Endometrial microvascular endothelial cells (primary cell): ENCODE data around the gene MIPEP. TPM values are rescaled to one million over a fixed set of nuclear protein-coding genes. Genes with fewer than 3 reads are reported as not detected.

Experiments
- in situ Hi-C: cut with HindIII; loops from 2 replicates; pipeline ENCODE4 v1.10.0; 2017; ENCODE audit warnings: low sequenced_read_pairs, low pct_unique_long_range_greater_than_20kb; ENCODE audit errors: inconsistent ontology term
- total RNA-seq: library from RNA; depleted of rRNA; stranded (reverse); fragments of >200 nt; gene quantifications from one replicate; pipeline ENCODE4 v1.2.3, GENCODE V29; 2015; ENCODE audit errors: inconsistent ontology term

The MIPEP gene
- total RNA-seq, 1 donor from 2014 or later, result 40.5 TPM

DNA sequence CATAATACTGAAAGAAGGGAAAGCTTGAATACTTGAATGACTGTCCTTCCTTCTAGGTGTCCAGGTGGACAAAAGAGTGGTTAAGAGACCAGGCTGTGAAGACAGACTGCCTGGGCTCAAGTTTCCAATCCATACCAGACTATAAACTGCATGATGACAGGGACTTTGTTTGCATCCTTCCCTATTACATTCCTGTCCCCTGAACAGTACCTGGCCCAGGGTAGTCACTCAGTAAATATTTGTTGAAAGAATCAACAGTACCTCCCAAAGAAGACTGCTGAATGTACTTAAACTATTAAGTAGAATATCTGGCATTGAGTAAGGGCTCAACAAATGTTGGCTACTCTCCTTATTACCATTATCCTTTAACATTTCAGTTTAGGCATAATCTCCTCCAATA is 29.7 kb downstream of the MIPEP start:
- in situ Hi-C loops, result no loop called here

DNA sequence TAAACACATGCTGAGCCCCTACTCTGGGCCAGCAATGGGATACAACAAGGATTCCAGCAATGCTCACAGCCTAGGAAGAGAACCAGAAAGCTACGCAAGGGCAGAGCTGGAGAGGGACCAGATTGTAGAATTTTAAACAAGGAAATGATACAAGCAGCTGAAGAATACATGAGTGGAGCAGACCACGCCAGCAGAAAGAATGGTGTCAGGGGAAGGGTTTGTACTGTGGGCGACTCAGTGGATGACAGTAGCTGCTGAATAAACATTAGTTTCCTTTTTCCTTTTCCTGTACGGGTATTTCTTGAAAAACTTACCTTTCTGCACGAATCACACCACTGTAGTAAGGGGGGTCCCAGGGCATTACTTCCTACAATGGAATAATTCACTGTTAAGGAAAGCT is 30.7 kb downstream of the MIPEP start:
- in situ Hi-C loops, result no loop called here

DNA sequence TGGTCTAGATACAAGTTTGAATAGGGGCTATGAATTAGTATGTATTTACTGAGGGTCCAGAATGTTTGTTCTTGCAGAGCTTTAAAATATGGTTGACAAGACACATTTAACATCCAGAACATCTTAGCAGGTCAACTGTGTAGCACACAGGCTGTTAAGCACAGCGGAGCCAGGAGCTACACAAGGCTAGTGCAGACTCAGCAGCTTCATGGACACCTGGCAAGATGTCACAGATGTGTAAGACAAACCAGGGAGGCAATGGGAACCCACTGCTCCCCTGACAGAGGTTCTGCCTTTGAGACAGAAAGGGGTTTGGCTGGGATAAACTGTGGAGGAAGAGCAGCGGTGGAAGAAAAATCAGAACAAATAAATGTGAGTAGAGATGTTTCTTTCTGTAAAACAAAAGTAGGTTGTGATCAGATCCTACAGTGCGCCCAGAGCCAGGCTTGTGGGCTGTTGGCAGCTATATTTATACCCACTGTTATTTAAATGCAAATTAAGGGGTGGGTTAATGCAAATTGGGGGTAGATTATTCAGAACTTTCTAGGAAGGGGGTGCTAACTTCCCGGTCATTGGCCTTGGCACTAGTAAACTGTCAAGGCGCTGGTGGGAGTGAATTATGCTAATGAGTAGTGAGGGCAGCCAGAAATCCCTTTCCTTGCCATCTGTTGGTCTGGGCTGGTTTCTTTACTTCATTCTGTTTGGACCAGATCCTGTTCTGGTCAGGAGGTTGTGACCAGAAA is 33.0 kb downstream of the MIPEP start:
- in situ Hi-C loops, result no loop called here

DNA sequence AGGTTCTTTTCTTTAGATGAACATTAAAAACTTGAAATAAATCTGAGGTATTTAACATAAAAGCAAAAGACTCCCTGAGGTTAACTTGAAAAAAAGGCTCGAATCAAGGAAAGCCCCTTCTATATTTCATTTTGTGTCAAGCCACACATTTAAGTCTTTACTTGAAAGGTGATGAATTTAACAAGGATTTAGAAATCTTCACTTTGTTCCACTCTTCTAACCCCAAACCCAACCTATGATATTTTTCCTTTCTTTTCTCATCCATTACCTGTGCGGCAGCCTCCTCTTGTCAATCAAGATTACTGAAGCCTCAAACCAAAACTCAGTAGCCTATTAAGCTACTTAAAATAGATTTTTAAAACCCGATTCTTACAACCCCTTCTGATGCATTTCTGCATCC is 33.8 kb downstream of the MIPEP start:
- in situ Hi-C loops, result no loop called here

DNA sequence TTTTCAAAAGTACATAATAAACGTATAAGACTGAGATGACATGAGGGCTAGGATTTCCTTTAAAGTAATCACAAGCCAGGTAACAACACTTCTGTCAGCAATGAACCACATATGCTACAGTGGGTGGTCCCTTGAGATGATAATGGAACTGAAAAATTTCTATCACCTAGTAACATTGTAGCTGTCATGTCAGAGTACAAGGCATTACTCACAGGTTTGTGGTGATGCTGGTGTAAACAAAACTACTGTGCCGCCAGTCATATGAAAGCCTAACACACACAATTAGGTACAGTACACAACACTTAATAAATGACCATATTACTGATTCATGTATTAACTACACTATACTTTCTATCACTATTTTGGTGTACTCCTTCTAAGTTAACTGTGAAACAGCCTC is 36.8 kb downstream of the MIPEP start:
- in situ Hi-C loops, result no loop called here

DNA sequence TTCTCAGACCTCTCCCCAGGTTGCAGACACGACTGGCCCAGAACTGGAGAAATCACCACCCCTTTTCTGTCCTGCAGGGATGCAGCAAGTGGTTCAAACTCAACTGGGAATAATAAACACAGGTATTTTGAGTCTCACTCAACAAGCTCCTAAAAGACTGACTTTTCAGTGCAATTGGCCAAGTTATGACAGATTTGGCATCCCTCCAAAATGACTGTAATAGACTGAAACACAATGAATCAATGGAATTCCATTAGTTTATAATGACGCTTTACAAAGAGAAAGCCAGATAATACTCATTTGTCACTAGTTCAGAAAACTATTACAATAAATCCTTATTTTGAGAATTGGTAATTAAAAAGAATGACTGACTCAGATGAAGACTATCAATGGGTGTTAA is 38.1 kb downstream of the MIPEP start:
- in situ Hi-C loops, result no loop called here

DNA sequence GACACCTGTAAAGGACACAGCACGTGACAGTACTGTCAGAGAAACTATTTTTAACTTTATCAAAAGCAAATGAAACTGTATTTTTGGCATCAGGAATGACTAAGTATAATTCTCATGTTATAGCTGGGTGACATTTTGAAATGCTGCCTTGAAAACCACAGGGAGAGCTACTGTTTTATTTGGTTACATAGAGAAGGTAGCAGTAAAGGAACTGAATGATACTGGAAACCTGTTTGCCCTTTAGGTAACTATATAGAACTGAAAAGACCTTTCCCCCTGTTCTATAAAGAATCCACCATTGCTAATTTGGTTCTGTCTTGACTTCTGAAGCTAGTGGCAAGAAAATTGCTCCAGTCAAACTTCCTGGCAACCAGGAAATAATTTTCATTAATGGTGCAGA is 39.1 kb downstream of the MIPEP start:
- in situ Hi-C loops, result no loop called here

DNA sequence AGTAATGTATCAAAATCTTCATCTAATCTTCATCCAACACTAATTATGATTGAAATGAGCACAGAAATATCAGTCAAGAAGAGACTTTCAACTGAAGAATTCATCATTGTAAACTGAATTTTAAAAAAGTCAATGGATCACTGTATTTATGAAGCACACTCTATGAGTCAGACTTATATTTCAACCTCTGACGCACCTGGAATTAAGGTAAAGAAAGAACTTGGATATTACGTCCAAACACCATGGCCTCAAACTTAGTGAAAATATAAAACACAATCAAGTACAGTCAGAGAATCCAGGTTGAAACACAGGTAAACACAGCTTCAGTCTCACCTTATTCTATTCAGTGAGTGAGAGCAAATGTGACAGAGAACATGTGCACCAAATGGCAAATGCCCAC is 39.5 kb downstream of the MIPEP start:
- in situ Hi-C loops, result no loop called here

DNA sequence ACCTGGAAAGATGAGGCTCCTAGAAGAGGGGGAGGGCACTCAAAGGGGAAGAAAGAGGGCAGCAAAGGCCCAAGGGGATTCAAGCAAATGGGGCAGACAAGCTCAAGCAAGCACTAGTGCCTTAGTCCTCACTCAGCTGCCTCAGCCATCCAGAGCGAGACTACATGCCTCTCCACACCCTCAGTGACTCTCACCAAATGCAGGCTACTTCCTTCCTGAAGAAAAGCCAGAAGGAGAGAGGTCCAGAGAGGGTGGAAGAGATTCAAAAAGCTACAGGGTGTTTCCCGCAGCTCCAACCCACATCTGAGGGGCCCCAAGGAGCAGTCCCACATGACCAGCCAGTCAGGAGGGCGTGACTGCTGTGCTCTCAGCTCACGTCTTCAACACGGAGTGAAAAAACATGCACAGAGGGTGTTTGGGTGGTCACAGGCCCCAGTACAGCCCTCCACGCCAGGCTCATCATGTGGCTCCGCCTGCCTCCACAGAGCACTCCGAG is 40.5 kb downstream of the MIPEP start:
- in situ Hi-C loops, result no loop called here

DNA sequence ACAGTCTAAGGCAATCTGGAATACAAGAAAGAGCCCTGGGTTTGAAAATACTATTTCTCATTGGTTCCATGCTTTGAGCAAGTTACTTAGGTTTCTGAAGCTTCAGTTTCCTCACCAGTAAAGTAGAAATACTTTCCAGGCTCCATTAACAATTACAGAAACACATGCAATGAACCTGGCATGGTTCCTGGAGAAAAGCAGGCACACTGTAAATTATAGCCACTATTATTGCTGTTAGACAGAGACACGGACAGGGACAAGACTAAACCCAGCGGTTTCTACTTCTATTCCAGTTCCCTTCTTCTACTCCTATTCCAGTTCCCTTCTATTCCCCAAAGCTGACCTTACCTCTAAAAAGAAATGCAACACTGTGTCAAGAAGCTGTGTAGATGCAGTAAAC is 41.2 kb downstream of the MIPEP start:
- in situ Hi-C loops, result no loop called here

DNA sequence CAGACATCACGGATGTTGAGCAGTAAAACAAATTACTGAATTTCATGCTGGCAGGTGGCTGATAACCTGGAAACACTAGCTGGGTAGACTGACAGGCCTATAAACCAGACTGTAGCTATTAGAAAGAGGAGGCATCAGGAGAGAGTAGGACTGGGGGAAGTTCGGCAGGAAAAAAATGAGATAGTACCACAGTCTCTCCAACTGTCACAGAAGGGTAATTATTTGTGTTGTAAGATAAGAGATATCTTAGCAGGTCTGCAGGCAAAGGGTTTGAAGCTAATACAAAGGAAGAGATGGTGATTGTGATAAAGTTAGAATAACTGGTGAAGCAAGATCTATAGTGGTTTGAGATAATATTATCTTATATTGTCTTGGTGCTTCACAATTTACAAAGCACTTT is 41.7 kb downstream of the MIPEP start:
- in situ Hi-C loops, result no loop called here

DNA sequence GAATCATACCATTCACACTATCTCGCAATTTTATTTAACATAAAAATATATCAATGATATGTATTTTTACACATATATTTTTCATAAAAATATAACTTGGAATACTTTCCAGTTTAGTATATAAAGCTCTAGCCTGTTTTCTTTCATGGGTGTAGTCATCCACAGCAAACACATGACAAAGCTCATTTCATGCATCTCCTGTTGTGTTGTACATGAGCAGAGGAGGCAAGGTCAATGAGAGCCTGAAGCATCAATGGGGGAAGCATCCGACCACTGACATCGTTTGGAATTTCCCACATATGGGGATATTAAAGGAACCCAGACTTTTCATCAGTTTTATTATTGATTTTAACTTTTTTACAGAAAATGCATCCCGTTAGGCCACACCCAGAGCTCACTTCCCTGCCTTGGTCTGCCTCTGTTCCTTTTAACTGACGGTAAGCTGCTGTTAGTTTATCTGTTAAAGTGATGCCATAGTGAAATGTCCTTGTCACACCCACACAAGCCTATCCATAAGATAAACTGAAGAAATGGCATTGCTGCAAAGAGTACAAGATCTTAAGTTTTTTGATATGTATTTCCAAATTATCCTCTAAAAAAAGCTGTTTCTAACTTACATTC is 44.0 kb downstream of the MIPEP start:
- in situ Hi-C loops, result no loop called here

DNA sequence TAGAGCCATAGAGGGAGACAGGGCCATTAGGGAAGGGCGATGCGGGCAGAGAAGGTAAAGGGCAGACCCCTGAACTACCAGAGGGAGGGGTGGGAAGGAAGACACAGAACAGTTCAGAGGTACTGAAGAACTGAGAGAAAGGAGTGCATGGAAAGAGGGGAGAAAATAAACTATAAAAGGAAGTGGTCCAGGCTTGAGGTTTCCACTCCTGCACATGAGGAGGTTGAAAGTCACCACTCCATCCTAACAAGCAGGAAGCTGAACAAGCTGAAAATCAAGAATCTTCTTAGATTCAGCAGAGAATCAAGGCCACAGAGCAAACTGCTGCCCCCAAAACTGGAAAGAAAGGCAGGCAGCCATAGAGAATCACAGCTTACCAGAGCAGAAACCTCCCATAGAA is 45.1 kb downstream of the MIPEP start:
- in situ Hi-C loops, result no loop called here

DNA sequence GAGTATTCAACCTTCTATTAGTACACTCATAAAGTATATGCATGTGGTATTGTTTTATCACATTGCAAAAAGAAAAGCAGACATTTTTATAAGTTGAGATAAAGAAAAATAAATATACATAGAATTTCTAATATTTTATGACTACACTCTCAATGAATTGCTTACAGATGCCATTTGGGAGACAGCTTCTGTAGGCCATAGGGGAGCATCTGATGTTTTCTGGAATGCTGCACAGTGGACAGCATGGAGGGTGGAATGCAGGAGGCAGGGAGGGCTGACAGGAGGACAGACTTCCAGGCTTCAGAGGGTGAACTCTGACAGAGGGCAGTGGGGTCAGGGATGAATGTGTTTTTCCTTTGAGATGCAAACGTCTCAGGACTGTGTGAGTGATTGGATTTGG is 45.8 kb downstream of the MIPEP start:
- in situ Hi-C loops, result no loop called here

DNA sequence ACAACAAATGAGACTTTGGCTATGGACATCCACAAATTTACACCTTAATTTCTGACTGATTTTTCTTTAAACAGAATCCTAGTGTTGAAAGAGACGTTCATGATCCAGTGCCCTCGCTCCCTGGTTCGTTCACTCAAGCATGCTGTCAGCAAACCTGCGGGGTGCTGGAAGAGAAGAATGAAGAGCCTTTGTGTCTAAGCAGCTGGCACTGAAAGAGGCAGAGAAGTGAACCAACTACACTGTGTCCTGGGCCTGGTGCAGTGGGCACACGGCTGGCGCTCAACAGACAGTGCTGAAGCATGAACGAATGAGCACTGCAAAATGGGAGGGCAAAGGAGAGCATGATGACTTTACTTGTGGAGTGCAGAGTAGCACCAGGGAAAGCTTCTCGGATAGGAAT is 46.8 kb downstream of the MIPEP start:
- in situ Hi-C loops, result no loop called here

DNA sequence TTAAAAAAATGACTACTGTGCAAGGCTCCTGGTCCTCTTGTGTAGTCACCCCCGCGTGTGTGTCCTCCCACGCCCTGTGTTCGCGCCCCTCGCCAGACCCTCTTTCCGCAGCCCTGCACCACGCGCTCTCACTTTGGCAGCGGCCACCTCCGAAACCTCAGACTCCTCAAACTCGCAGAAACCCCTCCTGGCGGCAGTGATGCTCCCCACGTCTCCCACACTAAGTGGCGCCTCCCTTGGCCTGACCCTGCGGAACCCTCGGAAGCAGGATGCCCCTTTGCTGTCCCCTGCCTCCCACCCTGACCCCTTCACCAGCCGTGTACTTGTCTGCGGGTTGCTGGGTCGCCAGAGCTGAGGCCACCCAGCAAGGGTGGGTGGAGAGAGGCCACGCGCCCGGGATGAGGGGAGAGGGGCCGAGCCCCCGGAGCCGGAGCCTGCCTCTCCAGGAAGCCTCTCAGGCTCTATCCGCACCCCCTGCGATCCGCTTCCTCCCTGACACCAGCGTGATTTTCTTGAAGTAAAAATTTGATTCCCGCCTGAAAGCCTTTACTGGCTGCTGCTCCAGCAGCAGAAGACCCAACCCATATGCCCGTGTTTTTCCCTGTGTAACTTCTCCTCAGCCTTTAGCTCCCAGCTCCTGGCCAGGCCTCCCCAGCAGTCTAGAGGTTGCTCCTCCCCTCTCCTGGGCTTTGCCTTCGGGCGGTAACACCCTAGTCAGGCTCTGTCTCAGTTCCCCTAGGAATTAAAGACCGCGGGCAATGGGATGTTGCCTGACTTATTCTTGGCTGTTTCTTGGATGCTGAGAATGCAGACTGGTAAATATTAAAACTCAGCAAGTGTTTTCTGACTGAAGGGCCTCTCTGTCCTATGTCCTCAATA is 55.2 kb downstream of the MIPEP start:
- in situ Hi-C loops, result no loop called here

DNA sequence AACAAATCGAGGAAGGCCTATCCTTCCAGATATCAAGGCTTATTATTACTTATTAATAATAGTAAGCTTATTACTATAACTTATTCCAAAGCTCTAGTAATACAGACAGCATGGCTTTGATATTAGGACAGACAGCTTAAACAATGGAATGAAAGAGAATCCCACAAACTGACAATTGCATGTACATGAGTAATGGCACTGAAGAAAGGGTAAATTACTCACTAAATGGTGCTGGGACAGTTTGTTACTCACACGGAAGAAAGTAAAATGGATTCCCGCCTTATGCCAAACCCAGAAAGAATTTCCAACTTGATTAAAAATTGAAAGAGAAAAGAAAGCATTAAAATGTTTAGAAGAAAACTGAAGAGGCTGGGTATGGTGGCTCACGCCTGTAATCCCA is 60.3 kb downstream of the MIPEP start:
- in situ Hi-C loops, result no loop called here

DNA sequence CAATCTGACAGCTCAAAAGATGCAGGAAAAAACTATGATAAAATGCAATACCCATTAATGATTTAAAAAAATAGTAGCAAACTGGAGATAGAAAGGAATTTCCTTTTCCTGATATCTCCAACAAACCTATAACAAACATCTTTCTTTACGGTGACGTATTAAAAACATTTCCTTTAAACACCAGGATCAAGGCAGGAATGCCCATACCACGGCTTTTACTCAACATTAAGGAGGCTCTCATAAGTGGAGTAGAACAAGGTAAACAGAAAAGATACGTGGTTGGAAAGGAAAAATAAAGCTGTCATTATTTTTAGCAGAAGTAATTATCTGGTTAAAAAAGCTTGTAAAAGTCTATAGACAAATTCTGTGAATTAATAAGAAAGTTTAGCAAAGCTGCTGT is 61.1 kb downstream of the MIPEP start:
- in situ Hi-C loops, result no loop called here

DNA sequence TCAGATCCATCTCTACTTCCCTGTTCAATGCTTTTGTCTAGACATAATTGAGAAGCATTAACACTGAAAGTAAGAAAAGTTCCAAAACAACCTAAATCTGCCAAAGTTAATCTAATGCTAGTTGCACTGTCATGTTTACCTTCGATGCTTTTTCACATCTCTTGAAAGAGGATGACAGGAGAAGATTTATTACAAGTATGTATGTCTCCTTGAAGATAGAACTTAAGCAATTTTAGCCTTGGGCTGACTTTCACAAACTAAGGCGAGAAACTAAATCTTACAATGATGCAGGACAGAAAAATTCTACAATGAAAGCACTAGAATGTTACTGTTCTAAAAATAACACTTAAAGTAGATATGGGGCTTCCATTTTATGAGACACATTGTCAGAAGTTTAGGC is 64.0 kb downstream of the MIPEP start:
- in situ Hi-C loops, result no loop called here

DNA sequence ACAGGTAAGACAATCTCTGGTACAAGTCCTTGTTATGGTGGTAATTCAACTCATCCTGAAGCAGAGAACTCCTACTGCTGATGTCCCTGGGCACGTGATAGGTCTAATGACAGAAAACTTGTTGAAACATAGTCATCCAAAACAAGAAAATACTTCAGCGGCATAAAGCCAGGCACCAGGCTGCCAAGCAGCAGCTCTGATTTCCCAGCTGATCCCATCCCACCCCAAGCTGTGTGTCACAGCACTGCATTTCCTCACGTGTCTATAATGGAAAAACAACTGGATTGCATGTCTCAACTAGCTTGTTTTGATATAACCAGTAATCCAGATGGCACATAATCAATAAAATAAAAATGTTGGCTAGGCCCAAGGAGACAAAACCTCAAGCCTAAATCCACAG is 64.8 kb downstream of the MIPEP start:
- in situ Hi-C loops, result no loop called here
